HG02970 (cell line): ENCODE measurements around the gene CAMK4.
"Not testable (repeated sequence)": the region's sequence is repeated elsewhere in the genome, so short reads cannot be mapped to it uniquely, and the experiment has no call there.

ENCODE experiments used
- ATAC-seq: cut with Tn5 transposase; IDR thresholded peaks from one replicate; pipeline ENCODE4 v1.9.1; 2021; ENCODE audit warnings: mild to moderate bottlenecking, moderate library complexity, moderate number of reproducible peaks; ENCODE audit not compliant: unreplicated experiment, low FRiP score

Gene CAMK4

DNA sequence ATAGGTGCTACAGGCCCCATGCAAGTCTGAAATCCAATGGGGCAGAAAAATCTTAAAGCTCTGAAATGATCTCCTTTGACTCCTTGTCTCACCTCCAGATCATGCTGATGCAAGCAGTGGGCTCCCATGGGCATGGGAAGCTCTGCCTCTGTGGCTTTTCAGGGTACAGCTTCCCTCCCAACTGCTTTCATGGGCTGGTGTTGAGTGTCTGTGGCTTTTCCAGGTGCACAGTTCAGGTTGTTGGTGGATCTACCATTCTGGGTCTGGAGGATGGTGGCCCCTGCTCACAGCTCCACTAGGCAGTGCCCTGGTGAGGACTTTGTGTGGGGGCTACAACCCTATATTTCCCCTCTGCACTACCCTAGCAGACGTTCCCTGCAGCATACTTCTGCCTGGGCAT lies 184.6 kb downstream of the CAMK4 start:
- ATAC-seq = no peak

DNA sequence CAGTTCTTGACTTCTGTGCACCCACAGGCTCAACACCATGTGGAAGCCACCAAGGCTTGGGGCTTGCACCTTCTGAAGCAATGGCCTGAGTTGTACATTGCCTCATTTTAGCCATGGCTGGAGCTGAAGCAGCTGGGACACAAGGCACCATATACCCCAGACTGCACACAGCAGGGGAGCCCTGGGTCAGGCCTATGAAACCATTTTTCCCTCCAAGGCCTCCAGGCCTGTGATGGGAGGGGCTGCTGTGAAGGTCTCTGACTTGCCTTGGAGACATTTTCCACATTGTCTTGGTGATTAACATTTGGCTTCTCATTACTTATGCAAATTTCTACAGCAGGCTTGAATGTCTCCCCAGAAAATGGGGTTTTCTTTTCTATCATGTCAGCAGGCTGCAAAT lies 185.1 kb downstream of the CAMK4 start:
- not testable (repeated sequence) for ATAC-seq

DNA sequence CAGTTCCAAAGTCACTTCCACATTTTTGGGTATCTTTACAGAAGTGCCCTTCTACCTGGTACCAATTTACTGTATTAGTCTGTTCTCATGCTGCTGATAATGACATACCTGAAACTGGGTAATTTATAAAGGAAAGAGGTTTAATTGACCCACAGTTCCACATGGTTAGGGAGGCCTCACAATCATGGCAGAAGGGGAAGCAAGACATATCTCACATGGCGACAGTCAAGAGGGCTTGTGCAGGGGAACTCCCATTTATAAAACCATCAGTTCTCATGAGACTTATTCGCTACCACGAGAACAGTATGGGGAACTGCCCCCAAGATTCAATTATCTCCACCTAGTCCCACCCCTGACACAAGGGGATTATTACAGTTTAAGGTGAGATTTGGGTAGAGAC lies 185.9 kb downstream of the CAMK4 start:
- not testable (repeated sequence) for ATAC-seq

DNA sequence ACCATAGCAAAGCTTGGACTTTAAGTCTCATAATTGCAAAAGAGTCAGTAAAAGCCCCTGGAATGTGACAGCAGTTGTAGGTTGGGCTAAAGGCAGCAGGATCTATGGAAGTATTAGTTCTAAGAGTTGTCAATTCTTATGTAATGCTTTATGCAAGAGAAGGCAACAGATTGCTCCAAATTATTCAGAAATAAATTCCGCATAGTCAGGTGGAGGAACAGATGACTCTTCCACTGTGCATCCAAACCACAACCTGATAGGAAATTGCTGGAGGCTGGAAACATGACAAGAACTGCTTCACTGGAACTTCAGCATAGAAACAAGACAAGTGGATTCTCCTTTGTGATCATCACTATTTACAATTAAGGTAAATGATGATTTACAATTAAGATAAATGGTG lies 187.1 kb downstream of the CAMK4 start:
- no peak for ATAC-seq

DNA sequence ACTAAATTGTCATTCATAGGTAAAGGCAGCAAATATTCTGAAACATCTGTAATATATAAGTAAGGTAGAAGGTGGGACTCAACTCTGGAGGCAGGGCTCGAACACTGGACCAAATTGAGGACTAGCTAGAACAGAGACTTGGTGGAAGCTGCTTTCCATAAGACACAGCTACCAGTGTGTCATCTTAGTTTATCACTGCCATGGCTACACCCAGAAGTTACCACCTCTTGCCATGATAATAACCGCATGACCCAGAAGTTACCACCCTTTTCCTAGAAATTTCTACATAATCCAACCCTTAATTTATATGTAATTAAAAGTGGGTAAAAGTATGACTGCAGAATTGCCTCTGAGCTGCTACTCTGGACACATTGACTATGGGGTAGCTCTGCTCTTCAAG lies 188.4 kb downstream of the CAMK4 start:
- no peak for ATAC-seq

DNA sequence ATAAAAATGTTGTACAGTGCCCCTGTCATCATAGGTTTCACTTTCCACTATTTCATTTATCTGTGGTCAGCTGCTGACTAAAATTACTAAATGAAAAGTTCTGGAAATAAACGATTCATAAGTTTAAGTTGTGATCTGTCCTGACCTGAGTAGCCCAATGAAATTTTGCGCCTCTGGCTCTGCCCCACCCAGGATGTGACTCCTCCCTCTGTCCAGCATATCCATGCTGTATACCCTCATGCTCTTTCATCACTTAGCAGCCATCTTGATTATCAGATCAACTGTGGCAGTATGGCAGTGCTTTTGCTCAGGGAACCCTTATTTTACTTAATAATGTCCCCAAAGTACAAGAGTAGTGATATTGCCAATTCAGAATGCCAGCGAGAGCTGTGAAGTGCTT lies 190.9 kb downstream of the CAMK4 start:
- no peak for ATAC-seq

DNA sequence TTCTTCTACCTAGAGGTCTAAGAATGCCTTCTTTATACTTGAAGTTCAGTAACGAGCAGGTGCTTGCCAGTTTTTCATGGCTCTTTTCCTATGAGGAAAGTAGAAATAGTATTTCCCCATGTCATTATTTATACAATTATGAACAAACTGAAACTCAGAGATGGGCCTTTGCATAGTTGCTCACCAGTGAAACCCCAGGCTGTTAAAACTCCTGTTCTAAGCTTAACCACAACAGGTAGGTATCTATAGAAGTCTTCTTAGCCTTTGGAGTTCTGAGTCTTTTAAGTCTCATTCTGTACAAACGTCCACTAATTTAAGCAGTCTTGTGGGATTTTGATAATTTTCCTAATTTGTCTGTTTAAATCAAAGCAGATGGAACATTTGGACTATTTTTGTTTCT lies 198.1 kb downstream of the CAMK4 start:
- ATAC-seq = no peak

DNA sequence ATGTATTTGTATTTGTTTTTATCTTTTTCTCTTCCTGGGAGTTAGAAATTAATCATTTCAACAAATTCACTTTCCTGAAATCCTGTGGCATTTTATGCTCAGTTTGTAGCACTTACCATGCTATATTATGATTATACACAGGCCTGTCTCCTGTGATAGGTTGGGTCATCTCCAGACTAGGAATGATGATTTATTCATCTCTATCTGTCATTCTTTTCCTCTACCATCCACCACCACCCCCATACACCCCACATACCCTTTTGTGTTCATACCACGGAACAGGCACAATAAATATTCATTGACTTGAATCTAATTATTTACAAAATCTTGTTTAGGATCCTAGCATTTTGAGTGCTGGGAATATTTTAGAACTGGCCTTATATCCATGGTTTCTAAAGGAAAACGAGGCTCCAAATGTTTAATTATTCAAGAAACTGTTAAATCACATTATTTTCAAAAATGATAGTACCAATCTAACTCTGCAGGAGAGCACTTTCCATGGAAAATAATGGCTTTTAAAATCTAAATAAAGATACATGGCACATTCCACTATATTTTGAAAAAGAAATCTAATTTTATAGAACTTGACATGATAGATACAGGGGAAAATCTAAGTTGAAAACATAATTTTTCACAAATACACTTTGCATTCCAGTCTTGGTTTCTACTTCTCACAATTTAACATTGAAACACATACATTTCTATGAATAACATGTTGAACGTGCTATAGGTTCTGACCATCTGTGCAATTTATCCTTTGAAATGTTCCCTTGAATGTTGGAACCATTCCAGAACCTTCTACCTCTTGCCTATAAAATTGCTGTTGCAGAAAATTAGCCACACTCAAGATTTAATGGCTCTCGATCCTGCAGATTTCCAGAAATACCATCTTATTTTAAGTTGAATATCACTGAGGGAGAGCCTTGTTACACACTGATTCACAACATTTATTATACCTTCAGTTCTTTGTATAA lies 198.8 kb downstream of the CAMK4 start:
- ATAC-seq = no peak

DNA sequence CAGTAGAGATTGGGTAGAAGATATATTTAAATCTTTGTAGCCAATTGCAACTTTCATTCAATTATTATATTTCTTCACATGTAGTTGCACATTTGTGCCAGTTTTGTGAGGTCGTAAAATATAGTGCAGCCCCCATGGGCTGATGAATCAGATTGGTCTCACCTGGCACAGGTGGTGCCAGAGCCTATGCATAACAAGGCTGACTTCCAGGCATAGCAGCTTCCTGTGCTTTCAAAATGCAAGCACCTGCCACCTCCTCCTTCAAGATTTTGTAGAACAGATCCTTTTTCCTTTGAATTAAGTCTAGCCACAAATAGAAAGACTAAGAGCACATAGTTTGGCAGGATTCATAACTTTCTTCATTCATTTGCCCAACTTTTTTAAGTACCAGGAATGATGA lies 201.0 kb downstream of the CAMK4 start:
- ATAC-seq = no peak

DNA sequence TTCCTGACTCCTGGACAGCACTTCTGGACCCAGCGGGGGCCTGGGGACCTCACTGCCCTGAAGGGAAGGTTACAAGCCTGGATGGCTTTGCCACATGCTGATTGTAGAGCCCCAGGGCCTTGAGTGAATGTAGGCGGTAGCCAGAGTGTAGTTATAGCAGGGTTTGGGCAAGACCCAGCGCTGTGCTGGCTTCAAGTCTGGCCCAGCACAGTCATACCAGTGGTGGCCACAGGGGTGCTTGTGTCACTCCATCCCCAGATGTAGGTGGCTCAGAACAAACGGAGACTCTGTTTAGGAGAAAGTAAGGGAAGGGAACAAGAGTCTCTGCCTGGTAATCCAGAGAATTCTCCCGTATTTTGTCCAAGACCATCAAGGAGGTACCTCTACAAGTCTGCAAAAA lies 203.6 kb downstream of the CAMK4 start:
- ATAC-seq = no peak

DNA sequence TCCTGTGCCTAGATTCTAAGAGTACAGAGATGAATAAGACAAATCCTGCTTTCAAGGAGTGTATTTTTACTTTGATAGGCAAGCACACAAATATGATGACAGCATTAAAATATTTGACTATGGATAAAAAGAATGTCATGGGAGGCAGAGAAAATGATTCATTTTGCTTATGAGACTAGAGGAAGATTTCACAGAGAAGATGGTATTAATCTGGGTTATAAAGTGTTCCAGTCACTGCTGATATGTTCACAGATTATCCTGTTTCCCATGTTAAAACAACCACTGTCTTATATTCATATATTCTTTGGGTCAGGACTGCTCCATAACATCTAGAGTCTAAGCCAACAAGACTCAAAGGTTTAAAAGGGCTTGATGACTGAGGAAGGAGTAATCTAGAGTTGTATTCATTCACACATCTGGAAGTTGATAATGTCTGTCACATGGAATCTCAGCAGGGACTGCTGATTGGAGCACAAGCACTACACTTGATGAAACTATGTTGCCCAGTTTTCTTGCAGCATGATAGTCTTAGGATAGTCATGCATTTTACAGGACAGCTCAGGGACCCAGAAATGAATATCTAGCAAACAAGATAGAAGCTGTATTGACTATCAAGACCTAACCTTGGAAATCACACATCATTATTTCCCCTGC lies 208.8 kb downstream of the CAMK4 start:
- no peak for ATAC-seq

DNA sequence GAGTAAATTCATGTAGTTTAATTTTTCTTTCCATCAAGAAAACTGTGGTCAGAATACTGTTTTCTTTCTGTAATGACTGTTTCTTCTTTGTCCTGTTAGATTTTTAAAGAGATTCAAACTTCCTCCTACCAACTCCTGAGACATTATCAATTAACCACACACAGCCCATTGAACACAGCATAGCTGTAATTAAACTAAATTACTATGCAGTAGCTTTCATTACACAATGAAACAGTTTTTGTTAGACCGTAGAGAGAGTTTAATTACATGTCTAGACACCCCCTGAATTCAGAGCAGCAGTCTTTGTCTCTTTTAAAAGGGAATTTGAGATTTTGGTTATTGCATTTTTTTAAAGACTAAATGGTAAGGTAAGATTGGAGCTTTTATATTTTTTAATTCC lies 210.6 kb downstream of the CAMK4 start:
- ATAC-seq = no peak

DNA sequence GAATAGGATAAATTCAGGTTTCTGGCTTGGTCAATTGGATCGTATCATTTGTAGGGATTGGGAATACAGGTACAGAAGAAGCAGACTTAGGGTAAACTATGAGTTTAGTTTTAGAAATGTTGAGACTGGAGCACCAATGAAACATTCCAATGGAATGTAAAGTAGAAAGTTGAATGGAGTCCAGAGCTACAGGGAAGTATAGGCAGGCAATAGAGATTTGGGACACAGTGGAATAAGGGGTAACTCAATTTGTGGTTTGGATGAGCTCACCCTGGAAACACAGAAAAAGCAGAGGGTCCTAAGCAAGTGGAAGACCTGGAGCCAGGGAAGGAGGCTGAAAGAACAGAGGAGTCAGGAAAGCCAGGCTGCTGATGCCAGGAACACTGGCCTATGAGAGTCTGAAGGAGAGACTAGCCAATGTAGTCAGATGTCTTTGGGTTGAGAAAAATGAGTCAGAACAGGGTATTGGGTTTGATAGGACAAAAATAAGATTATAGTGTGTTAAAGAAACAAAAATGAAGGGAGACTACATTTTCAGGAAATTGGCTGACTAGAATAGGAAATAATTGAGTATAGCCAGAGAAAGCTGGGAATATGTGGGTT lies 215.4 kb downstream of the CAMK4 start:
- ATAC-seq = no peak

DNA sequence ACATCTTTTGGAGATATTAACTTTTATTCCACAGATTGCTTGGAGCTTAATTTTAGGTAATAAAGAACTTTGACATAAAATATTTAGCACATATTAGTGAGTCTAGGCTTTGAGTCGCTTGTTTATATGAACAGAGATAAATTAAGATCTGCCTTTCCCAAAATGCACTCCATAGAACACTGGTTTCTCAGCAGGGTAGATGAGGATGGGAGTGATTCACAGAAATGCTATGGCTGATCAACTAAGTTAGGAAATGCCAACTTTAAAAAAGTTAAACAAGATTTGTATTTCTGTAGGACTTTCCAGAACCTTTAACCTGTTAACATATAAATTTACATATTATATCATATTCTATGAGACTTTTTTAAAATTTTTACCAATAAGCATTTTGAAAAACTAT lies 222.9 kb downstream of the CAMK4 start:
- ATAC-seq = no peak

DNA sequence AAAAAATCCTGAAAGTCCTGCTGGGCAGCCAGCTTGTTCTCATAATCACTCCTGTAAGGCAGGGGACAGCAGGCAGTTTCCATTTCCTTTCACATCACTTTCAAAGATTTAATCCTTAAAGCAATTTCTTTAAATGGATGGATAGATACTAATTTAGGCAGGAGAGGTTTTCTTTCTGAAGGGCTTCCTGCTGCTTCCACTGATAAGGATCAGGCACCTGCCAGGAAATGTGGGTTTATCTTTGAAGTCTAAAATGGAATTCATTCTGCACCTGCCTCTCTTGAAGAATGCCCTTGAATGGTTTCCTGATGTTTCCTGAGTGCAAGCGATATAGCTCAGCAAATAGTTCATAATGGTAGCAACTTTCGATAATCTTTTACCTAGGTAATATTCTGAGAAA lies 223.6 kb downstream of the CAMK4 start:
- no peak for ATAC-seq

DNA sequence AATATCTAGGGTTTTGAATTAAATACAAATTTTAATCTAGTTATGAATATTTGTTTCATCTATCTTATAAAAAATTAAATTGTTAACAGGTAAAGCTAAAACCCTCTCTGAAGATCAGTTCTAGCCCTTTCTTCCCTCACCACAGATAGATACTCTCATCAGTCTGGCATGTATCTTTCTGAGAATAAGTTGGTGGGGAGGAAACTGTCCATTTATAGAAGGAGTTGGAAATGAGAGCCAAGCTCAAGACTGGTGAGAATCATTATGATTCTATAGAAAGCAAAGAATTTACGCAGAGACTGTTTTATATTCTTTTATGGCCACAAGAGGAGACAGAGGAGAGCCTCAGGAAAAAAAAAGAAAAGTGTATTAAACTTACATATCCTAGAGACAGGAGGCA lies 229.1 kb downstream of the CAMK4 start:
- ATAC-seq = no peak

DNA sequence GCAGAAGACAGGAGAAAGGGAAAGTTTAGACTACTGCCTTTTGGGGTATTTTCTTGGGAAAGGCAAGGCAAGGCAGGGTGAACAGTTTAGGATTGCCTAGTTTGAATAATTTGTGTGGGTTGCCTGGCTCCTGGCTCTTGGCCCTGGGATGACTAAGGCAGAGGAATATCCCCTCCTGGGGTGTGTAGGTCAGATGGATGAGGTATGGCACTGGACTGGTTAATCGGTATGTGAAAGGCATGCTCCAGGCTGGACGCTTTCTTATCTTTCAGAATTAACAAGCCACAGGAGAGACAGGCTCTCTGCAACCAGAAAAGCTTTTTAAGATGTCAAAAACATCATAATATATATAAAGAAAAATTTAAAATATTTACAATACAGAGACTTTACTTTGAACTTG lies 229.6 kb downstream of the CAMK4 start:
- no peak for ATAC-seq

DNA sequence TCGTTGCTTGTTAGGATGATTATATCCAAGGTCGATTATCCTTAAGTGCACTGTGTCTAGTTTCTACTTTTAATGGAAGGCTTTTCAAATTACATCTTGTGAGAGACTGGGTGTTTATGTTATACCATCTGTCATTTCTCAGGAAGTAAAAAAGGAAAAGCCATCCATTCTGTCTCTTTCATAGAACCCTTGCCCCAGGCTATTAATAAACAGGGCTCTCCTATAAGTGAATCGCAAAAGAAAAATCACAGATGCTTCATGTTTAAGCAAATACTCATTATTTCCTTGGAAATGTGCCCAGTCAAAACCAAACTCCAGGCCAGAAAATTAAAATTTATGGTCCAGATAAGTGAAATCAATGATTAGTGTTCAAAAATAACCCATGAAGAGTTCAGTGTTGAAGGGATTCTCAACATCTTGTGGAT lies 230.0 kb downstream of the CAMK4 start:
- no peak for ATAC-seq

DNA sequence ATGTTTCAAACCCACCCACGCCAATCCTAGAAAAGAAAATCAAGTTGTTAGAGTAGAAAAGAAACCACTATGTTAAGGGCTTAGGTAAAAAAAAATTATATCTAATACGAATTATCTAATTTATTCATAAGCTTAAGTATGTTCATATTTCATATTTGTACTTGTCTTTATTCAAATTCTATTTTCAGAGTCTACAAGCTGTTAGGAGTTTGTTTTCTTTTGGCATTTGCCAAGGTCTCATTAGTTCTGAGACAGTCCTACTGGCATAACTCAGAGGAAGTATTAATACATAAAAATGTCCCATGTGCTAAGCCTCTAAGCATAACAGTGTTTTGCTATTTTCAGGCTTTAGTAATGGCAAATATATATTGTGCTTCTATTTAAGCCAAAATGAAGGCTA lies 230.6 kb downstream of the CAMK4 start:
- ATAC-seq = no peak

DNA sequence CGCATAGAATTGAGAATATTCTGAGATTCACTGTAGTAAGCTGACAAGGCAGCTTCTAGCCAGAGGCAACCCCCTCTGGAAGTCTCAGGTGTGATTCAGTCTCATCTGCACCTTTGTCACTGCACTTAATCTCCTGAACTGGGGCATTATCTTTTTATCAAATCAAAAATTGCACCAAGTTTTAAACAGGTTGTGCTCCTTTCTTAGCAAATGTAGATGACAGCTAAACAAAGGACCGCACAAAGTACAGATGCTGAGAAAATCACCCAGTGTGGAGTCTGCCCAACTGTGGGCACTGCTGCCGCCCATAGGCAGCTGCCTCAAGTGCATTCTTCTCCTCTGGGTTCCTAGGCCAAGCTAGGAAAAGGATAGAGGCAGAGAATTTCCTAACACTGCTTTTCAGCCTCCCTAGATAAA lies 237.1 kb downstream of the CAMK4 start:
- no peak for ATAC-seq

DNA sequence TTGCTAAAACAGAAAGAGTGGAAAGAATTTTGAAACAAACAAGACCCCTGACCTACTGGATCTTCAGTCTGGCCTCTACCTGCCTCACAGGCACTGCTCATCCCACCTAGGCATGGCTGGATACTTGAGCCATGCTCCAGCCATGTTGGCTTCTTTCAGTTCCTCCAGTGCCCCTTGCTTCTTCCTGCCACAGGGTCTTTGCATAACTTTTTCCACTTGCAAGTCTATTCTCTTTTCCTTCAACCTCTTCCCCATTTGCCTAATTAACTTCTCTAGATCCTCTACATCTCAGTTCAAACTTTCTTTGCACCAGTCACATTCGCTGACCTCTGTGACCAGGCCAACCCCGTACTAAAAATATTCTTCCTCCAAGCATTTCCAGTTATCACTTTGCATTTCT lies 237.8 kb downstream of the CAMK4 start:
- no peak for ATAC-seq
